Adrenal gland (tissue), 12 donors: Measurements from ENCODE around the gene CTBP1. TPM values are rescaled to one million over a fixed set of nuclear protein-coding genes. Genes with fewer than 3 reads are reported as not detected.

Experiments used
- DNase-seq, 7 donors: peaks; one replicate each; pipeline ENCODE4 v3.0.0-alpha.2; 2019 to 2020
- H3K27ac ChIP-seq, 5 donors: fragments of 200-600 bp; sonication (generic) in 4 of 5; 1 replicate in 3 of 5; 2 replicates in 2 of 5; pipeline versions ENCODE4 v1.5.1 to v1.8.0; 2016 to 2020; ENCODE audit warnings: mild to moderate bottlenecking in 1 of 5
- H3K27me3 ChIP-seq: fragments of 200-600 bp; 2 replicates; pipeline ENCODE4 v1.8.0; 2021
- H3K36me3 ChIP-seq, 2 donors: fragments of 200-600 bp; replicated peaks in 1 of 2; 1 replicate in 1 of 2; 2 replicates in 1 of 2; pipeline versions ENCODE4 v1.5.1 to v1.8.0; 2018 to 2022
- H3K4me1 ChIP-seq, 2 donors: fragments of 200-600 bp; replicated peaks in 1 of 2; 1 replicate in 1 of 2; 2 replicates in 1 of 2; pipeline versions ENCODE4 v1.5.1 to v1.8.0; 2018 to 2021
- H3K4me3 ChIP-seq, 4 donors: fragments of 200-600 bp; sonication (generic) in 3 of 4; one replicate each; pipeline ENCODE4 v1.5.1; 2016 to 2018
- H3K9me3 ChIP-seq, 3 donors: fragments of 200-600 bp; sonication (generic) in 1 of 3; replicated peaks in 1 of 3; 1 replicate in 2 of 3; 2 replicates in 1 of 3; pipeline versions ENCODE4 v1.5.1 to v1.8.0; 2016 to 2021
- POLR2A ChIP-seq, 2 donors: fragments of 450-650 bp; IDR thresholded peaks; one replicate each; pipeline ENCODE4 v1.6.1; 2017; ENCODE audit warnings: antibody characterized with exemption in 2 of 2, mild to moderate bottlenecking in 2 of 2, moderate library complexity in 1 of 2
- WGBS, 4 donors: extraction: QIAGEN DNeasy Blood & Tissue Kit in 2 of 4; methylation state at CpG; one replicate each; pipeline versions ENCODE4 v1.1.5 to v1.1.7; 2013 to 2017; 5-methylcytosine and 5-hydroxymethylcytosine counted together
- intact Hi-C, 2 donors: fragments of 100-400 bp; cut with DNase I; formaldehyde crosslinking; loops; one replicate each; pipeline versions ENCODE4 v1.14.1 to v1.15.0; 2022 to 2023
- polyA plus RNA-seq, 3 donors: library from polyadenylated mRNA; stranded (reverse); fragments of 200-250 nt in 2 of 3; fragments of 350-450 nt in 1 of 3; fragmentation: Illumina TruSeq in 1 of 3; extraction: RNeasy Lipid Tissue Mini Kit (QIAGEN cat#74804) in 1 of 3; gene quantifications; one replicate each; pipeline ENCODE4 v1.2.3, GENCODE V29; 2013 to 2014
- total RNA-seq, 9 donors: library from RNA; depleted of rRNA in 4 of 9; stranded (reverse); fragments of >200 nt in 4 of 9; fragments of 120-200 nt in 1 of 9; fragmentation: NEBNext Ultra II Directional in 1 of 9; extraction: Animal tissue kit (Norgen Biotek cat#: 25700) in 1 of 9; gene quantifications; one replicate each; pipeline versions ENCODE4 v1.1.0 to v1.2.4, GENCODE V29; 2013 to 2023
- TF ChIP-seq, protein P1 (sequence below), 6 experiments: fragments of 450-650 bp in 4 of 6; fragments of 200-600 bp in 2 of 6; sonication (generic) in 1 of 6; IDR thresholded peaks; 1 replicate in 5 of 6; 2 replicates in 1 of 6; pipeline versions ENCODE4 v1.5.1 to v1.8.0; 2016 to 2021; ENCODE audit warnings: antibody characterized with exemption in 6 of 6, mild to moderate bottlenecking in 2 of 6, moderate library complexity in 1 of 6
- donor health status: healthy with polysubstance abuse.
- donor health status: Bipolar disorder and iron deficiency.
- donor health status: DM: yes; HTN: yes; CAD: no.
- donor health status: DM: no; HTN: no; CAD: no.
- donor health status: DM: no; HTN: no; CAD: no.
- donor health status: DM: yes; HTN: yes; CAD: no.

CTBP1 gene
- total and polyA plus RNA-seq, 12 donors = 45.7 to 293 (median 159) TPM

GRCh38 chr4:1219566-1219950 is 29.4 kb downstream of the CTBP1 start:
- Histone ChIP-seq H3K27ac (no peak overlapping the region), H3K9me3 (no peaks in the 10 kb centered on the region), H3K4me3 (no peak overlapping the region), H3K4me1 (peaks cover 5 to 8% of the 10 kb centered on the region in 2 donors), H3K27me3 (no peaks in the 10 kb centered on the region), H3K36me3 (peaks cover 0 to 56% of the 10 kb centered on the region in 2 donors)
- WGBS, 4 donors = 86 to 98% (median 89%) methylated on average over 7 of the region's 7 CpGs
- no peak for DNase-seq
- no peak for TF ChIP-seq POLR2A (IDR thresholded peaks at IDR 0.05)
- TF ChIP-seq, protein P1, sequence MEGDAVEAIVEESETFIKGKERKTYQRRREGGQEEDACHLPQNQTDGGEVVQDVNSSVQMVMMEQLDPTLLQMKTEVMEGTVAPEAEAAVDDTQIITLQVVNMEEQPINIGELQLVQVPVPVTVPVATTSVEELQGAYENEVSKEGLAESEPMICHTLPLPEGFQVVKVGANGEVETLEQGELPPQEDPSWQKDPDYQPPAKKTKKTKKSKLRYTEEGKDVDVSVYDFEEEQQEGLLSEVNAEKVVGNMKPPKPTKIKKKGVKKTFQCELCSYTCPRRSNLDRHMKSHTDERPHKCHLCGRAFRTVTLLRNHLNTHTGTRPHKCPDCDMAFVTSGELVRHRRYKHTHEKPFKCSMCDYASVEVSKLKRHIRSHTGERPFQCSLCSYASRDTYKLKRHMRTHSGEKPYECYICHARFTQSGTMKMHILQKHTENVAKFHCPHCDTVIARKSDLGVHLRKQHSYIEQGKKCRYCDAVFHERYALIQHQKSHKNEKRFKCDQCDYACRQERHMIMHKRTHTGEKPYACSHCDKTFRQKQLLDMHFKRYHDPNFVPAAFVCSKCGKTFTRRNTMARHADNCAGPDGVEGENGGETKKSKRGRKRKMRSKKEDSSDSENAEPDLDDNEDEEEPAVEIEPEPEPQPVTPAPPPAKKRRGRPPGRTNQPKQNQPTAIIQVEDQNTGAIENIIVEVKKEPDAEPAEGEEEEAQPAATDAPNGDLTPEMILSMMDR (IDR thresholded peaks at IDR 0.05) = no peak
- intact Hi-C loops = no loop called here

DNA sequence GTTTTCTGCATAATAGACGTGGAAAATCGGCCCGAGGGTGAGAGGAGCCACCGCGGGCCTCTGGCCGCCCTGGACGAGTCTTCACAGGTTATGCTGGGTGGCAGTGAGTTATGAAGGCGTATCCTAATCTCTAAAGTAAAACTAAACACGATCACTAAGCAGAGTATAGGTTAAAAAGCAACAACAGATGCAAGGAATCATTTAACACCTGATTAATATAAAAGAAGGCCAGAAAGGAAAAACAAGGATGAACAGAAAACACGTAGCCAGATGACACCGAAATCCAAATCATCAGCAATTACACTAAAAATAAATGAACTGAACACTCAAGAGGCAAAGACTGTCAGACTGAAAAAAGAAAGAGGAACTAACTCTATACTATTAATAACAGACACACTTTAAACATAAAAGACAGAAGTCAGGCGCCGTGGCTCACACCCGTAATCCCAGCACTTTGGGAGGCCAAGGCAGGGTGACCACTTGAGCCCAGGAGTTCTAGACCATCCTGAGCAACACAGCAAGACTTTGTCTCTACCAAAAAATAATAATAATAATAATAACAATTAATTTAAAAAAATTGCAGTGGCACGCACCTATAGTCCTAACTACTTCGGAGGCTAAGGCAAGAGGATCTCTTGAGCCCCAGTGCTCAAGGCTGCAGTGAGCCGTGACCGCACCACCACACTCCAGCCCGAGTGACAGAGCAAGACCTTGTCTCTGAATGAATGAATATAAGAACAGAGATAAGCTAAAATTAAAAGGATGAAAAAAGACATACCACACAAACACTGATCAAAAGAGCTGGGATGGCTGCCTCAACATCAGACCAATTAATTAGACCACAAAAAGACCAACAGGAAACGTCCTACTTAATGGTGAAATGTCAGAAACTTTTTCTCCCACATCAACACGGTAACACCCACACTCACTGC is 30.0 kb downstream of the CTBP1 start:
- Histone ChIP-seq H3K36me3 (peaks cover 0 to 56% of the 10 kb centered on the region in 2 donors), H3K4me1 (peaks cover 5 to 8% of the 10 kb centered on the region in 2 donors), H3K27ac (no peak overlapping the region), H3K4me3 (no peak overlapping the region), H3K27me3 (no peaks in the 10 kb centered on the region), H3K9me3 (no peaks in the 10 kb centered on the region)
- intact Hi-C loops = no loop called here
- no peak for DNase-seq
- WGBS, 4 donors = 69 to 77% (median 74%) methylated on average over 21 of the region's 21 CpGs
- TF ChIP-seq, protein P1 (IDR thresholded peaks at IDR 0.05) = no peak
- TF ChIP-seq POLR2A (IDR thresholded peaks at IDR 0.05) = no peak

GRCh38 chr4:1217366-1217765 is 31.6 kb downstream of the CTBP1 start:
- Histone ChIP-seq H3K4me3 (no peak overlapping the region), H3K36me3 (peaks cover 0 to 56% of the 10 kb centered on the region in 2 donors), H3K27ac (peak overlapping the region in 1 of 5 donors; percentile 47), H3K9me3 (no peaks in the 10 kb centered on the region), H3K4me1 (peaks cover 6 to 8% of the 10 kb centered on the region in 2 donors), H3K27me3 (no peaks in the 10 kb centered on the region)
- no peak for DNase-seq
- TF ChIP-seq, protein P1 (IDR thresholded peaks at IDR 0.05) = no peak
- no peak for TF ChIP-seq POLR2A (IDR thresholded peaks at IDR 0.05)
- intact Hi-C loops = no loop called here
- 91 to 97% (median 96%) methylated on average over 21 to 27 of the region's 27 CpGs for WGBS, 4 donors

GRCh38 chr4:1216869-1217294 is 32.0 kb downstream of the CTBP1 start:
- H3K4me1 ChIP-seq = peaks cover 8 to 11% of the 10 kb centered on the region in 2 donors
- TF ChIP-seq POLR2A (IDR thresholded peaks at IDR 0.05) = no peak
- TF ChIP-seq, protein P1 (IDR thresholded peaks at IDR 0.05) = peak in 2 of 6 experiments; percentile 24 to 26

More at GRCh38 chr4:1216869-1217294, 32.0 kb downstream of the CTBP1 start:
- H3K9me3 ChIP-seq = no peaks in the 10 kb centered on the region
- DNase-seq = peak in 2 of 7 donors; percentile 56 to 73
- peaks cover 0 to 58% of the 10 kb centered on the region in 2 donors for H3K36me3 ChIP-seq
- WGBS, 4 donors = 65 to 85% (median 73%) methylated on average over 7 to 21 of the region's 21 CpGs
- H3K4me3 ChIP-seq = no peak overlapping the region
- intact Hi-C loops = no loop called here
- H3K27me3 ChIP-seq = no peaks in the 10 kb centered on the region
- H3K27ac ChIP-seq = peak overlapping the region in 1 of 5 donors; percentile 47
